ENCODE data around the gene DBH. TPM values are rescaled to one million over a fixed set of nuclear protein-coding genes. Genes with fewer than 3 reads are reported as not detected.
A peak's percentile ranks its signal among the peaks of the same experiment; 100 is the strongest.

Gene DBH
- total RNA-seq, 3 donors from 2014 or later (not counting 1 experiment from before 2014, with no cell fraction given): not detected

DNA sequence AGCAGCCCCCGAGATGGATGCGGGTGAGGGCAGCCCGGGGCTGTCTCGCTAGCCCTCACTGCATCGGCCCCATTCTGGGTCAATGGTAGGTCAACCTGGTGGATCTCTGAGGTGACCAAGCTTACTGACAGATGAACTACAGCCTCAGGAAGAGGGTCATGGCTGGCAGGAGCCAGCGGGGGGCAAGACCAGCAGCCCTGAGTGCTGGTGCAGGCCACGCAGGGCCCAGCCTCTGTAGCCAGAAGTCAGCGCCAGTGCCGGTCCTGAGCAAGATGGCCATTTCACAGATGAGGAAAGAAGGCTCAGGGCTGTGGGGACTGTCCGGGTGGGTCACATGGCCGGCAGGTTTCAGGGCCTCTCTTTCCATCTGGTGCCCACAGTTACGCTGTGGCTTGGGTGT lies 5.1 kb upstream of the DBH start:
- ATAC-seq (no peak), DNase-seq (no peak)
- H3K27ac ChIP-seq (ENCODE audit: low read length): no peak overlapping the region
- 92% methylated on average over 12 of the region's 12 CpGs for WGBS (ENCODE audit: insufficient coverage)
- H3K4me1 Mint-ChIP-seq: no peaks in the 10 kb centered on the region
- H3K9me3 Mint-ChIP-seq: peaks cover 0 to 7% of the 10 kb centered on the region in 2 donors
- H3K4me1 ChIP-seq (ENCODE audit: control insufficient read depth, insufficient read depth, low read length): no peaks in the 10 kb centered on the region
- H3K4me3 Mint-ChIP-seq: no peak overlapping the region
- no peaks in the 10 kb centered on the region for H3K9me3 ChIP-seq (ENCODE audit: control insufficient read depth, insufficient read depth, low read length)
- no peaks in the 10 kb centered on the region for H3K27me3 ChIP-seq (ENCODE audit: control insufficient read depth, insufficient read depth, low read length)
- H3K27me3 Mint-ChIP-seq (ENCODE audit: low read depth in 2 of 2): peaks cover 0 to 5% of the 10 kb centered on the region in 2 donors
- H3K27ac Mint-ChIP-seq: no peak overlapping the region
- no peak for TF ChIP-seq CTCF (IDR thresholded peaks at IDR 0.05)
- no peak overlapping the region for H3K4me3 ChIP-seq (ENCODE audit: low read length)
- peaks cover 3% of the 10 kb centered on the region for H3K36me3 Mint-ChIP-seq
- no peaks in the 10 kb centered on the region for H3K36me3 ChIP-seq (ENCODE audit: control insufficient read depth, insufficient read depth, low read length)
- intact Hi-C loops (cut with micrococcal nuclease): no loop called here

DNA sequence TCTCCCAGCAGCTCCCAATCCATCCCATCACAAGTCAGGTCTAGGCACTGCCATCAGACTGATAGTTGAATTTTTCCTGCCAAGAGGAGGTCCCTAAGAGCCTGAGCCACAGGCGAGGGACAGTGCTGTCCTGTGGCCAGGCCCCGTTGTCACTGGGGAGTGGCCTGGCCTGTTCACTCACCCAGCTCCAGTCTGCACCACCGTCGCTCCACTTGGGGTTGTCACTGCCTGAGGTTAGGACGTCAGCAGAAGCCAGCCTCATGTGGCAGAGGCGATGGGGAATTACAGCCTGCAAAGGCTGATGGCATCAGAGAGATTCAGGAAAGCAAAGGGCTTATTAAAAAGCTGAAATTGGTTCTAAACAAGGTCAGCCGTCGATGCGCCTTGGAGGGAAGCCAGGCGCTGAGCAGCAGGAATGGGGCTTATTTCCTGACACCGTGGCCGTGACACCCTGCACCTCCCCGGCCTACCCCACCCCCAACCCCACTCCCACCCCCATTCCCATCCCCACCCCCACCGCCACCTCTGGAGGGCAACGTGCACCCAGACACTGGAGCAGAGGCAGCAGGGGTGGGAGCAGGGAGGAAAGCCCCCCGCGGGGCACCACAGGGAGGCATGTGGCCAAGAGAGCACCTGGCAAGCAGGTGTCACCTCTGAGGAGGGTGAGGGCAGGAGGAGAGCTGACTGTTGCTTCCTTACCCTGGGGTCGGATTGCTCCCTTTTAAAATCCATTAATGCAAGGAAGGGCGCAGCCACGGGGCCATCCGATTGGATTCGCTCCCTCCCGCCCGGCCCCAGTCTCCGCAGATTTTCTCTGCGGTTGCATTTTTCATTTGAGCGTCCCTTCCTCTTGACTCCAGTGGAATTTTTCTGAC lies 3.1 kb upstream of the DBH start:
- Histone ChIP-seq H3K4me3 (ENCODE audit: low read length) (no peak overlapping the region), H3K27ac (ENCODE audit: low read length) (no peak overlapping the region), H3K27me3 (ENCODE audit: control insufficient read depth, insufficient read depth, low read length) (no peaks in the 10 kb centered on the region), H3K4me1 (ENCODE audit: control insufficient read depth, insufficient read depth, low read length) (no peaks in the 10 kb centered on the region), H3K9me3 (ENCODE audit: control insufficient read depth, insufficient read depth, low read length) (no peaks in the 10 kb centered on the region), H3K36me3 (ENCODE audit: control insufficient read depth, insufficient read depth, low read length) (no peaks in the 10 kb centered on the region)
- DNase-seq (no peak), ATAC-seq (peak in 1 of 3 donors; percentile 22)
- no peak overlapping the region for H3K4me3 Mint-ChIP-seq
- no peak for TF ChIP-seq CTCF (IDR thresholded peaks at IDR 0.05)
- intact Hi-C loops (cut with micrococcal nuclease): no loop called here
- no peaks in the 10 kb centered on the region for H3K4me1 Mint-ChIP-seq
- H3K27me3 Mint-ChIP-seq (ENCODE audit: low read depth in 2 of 2): peaks cover 0 to 7% of the 10 kb centered on the region in 2 donors
- no peak overlapping the region for H3K27ac Mint-ChIP-seq
- 69% methylated on average over 22 of the region's 27 CpGs for WGBS (ENCODE audit: insufficient coverage)
- no peaks in the 10 kb centered on the region for H3K9me3 Mint-ChIP-seq
- H3K36me3 Mint-ChIP-seq: no peaks in the 10 kb centered on the region

DNA sequence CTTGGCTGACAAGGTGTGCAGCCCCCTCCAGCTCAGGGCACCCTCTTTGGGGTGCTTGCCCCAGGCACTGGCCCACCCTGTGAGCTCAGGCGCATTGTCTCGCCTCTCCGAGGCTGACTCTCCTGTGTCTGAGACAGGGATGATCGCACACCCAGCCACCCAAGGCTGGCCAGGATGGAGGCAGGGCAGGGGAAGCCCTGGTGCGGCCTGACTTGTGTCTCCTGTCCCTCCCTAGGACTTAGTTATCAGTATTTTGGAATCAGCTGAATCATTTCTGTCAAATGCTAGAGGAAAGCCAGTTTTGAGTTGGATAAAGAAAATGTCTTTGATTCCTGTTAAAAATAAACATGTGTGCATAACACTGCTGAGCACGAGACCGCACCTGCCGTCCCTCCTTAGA lies 2.5 kb upstream of the DBH start:
- DNase-seq (no peak), ATAC-seq (no peak)
- no peak for TF ChIP-seq CTCF (IDR thresholded peaks at IDR 0.05)
- H3K4me3 ChIP-seq (ENCODE audit: low read length): no peak overlapping the region
- intact Hi-C loops (cut with micrococcal nuclease): no loop called here
- Mint-ChIP-seq H3K27me3 (ENCODE audit: low read depth in 2 of 2) (peaks cover 0 to 5% of the 10 kb centered on the region in 2 donors), H3K4me3 (no peak overlapping the region), H3K9me3 (no peaks in the 10 kb centered on the region), H3K27ac (no peak overlapping the region), H3K36me3 (no peaks in the 10 kb centered on the region), H3K4me1 (no peaks in the 10 kb centered on the region)
- H3K36me3 ChIP-seq (ENCODE audit: control insufficient read depth, insufficient read depth, low read length): no peaks in the 10 kb centered on the region
- H3K4me1 ChIP-seq (ENCODE audit: control insufficient read depth, insufficient read depth, low read length): no peaks in the 10 kb centered on the region
- H3K27ac ChIP-seq (ENCODE audit: low read length): no peak overlapping the region
- no peaks in the 10 kb centered on the region for H3K27me3 ChIP-seq (ENCODE audit: control insufficient read depth, insufficient read depth, low read length)
- H3K9me3 ChIP-seq (ENCODE audit: control insufficient read depth, insufficient read depth, low read length): no peaks in the 10 kb centered on the region
- 53% methylated on average over 8 of the region's 8 CpGs for WGBS (ENCODE audit: insufficient coverage)

Data from natural killer cell (primary cell).